ENCODE data around the gene MCF2L2. TPM values are rescaled to one million over a fixed set of nuclear protein-coding genes. Genes with fewer than 3 reads are reported as not detected.

MCF2L2 gene
- total RNA-seq, 1 donor from 2014 or later, result 0.43 TPM

GRCh38 chr3:183299976-183300375 is 128.4 kb downstream of the MCF2L2 start:
- H3K9me3 Mint-ChIP-seq (ENCODE audit: low read depth), result no peaks in the 10 kb centered on the region
- no peak for TF ChIP-seq CTCF (IDR thresholded peaks at IDR 0.05; ENCODE audit: unreplicated experiment)
- H3K4me1 Mint-ChIP-seq (ENCODE audit: low read depth), result peaks cover 2% of the 10 kb centered on the region
- H3K27me3 Mint-ChIP-seq, result no peaks in the 10 kb centered on the region
- no peak for DNase-seq (ENCODE audit: low spot score, unreplicated experiment)
- no peak overlapping the region for H3K4me3 Mint-ChIP-seq (ENCODE audit: low read depth)
- no peak overlapping the region for H3K27ac Mint-ChIP-seq
- peaks cover 6% of the 10 kb centered on the region for H3K36me3 Mint-ChIP-seq (ENCODE audit: insufficient read depth)

GRCh38 chr3:183298701-183299153 is 129.7 kb downstream of the MCF2L2 start:
- H3K9me3 Mint-ChIP-seq (ENCODE audit: low read depth), result no peaks in the 10 kb centered on the region

GRCh38 chr3:183296944-183297343 is 131.5 kb downstream of the MCF2L2 start:
- Mint-ChIP-seq H3K9me3 (ENCODE audit: low read depth) (no peaks in the 10 kb centered on the region), H3K27me3 (no peaks in the 10 kb centered on the region), H3K4me1 (ENCODE audit: low read depth) (peaks cover 2% of the 10 kb centered on the region), H3K27ac (no peak overlapping the region), H3K4me3 (ENCODE audit: low read depth) (no peak overlapping the region), H3K36me3 (ENCODE audit: insufficient read depth) (peaks cover 6% of the 10 kb centered on the region)
- TF ChIP-seq CTCF (IDR thresholded peaks at IDR 0.05; ENCODE audit: unreplicated experiment), result no peak
- DNase-seq (ENCODE audit: low spot score, unreplicated experiment), result no peak

More at GRCh38 chr3:183298701-183299153, 129.7 kb downstream of the MCF2L2 start:
- TF ChIP-seq CTCF (IDR thresholded peaks at IDR 0.05; ENCODE audit: unreplicated experiment), result no peak
- Mint-ChIP-seq H3K36me3 (ENCODE audit: insufficient read depth) (peaks cover 6% of the 10 kb centered on the region), H3K27ac (peak overlapping the region; percentile 84), H3K27me3 (no peaks in the 10 kb centered on the region), H3K4me1 (ENCODE audit: low read depth) (peaks cover 2% of the 10 kb centered on the region), H3K4me3 (ENCODE audit: low read depth) (no peak overlapping the region)
- no peak for DNase-seq (ENCODE audit: low spot score, unreplicated experiment)

GRCh38 chr3:183295211-183295610 is 133.2 kb downstream of the MCF2L2 start:
- Mint-ChIP-seq H3K27ac (no peak overlapping the region), H3K4me1 (ENCODE audit: low read depth) (peaks cover 6% of the 10 kb centered on the region), H3K36me3 (ENCODE audit: insufficient read depth) (peaks cover 6% of the 10 kb centered on the region), H3K4me3 (ENCODE audit: low read depth) (no peak overlapping the region), H3K27me3 (no peaks in the 10 kb centered on the region), H3K9me3 (ENCODE audit: low read depth) (no peaks in the 10 kb centered on the region)
- no peak for DNase-seq (ENCODE audit: low spot score, unreplicated experiment)
- no peak for TF ChIP-seq CTCF (IDR thresholded peaks at IDR 0.05; ENCODE audit: unreplicated experiment)

- H3K27me3 Mint-ChIP-seq, result no peaks in the 10 kb centered on the region
- H3K4me1 Mint-ChIP-seq (ENCODE audit: low read depth), result peaks cover 6% of the 10 kb centered on the region
- H3K27ac Mint-ChIP-seq, result no peak overlapping the region
Observed at GRCh38 chr3:183293966-183294365, 134.5 kb downstream of the MCF2L2 start.

More at GRCh38 chr3:183293966-183294365, 134.5 kb downstream of the MCF2L2 start:
- Mint-ChIP-seq H3K36me3 (ENCODE audit: insufficient read depth) (peaks cover 8% of the 10 kb centered on the region), H3K4me3 (ENCODE audit: low read depth) (no peak overlapping the region), H3K9me3 (ENCODE audit: low read depth) (no peaks in the 10 kb centered on the region)
- no peak for TF ChIP-seq CTCF (IDR thresholded peaks at IDR 0.05; ENCODE audit: unreplicated experiment)
- DNase-seq (ENCODE audit: low spot score, unreplicated experiment), result no peak
